ENCODE measurements around the gene SORL1.
"Not testable (repeated sequence)": the region's sequence is repeated elsewhere in the genome, so short reads cannot be mapped to it uniquely, and the experiment has no call there.

SORL1 gene

DNA sequence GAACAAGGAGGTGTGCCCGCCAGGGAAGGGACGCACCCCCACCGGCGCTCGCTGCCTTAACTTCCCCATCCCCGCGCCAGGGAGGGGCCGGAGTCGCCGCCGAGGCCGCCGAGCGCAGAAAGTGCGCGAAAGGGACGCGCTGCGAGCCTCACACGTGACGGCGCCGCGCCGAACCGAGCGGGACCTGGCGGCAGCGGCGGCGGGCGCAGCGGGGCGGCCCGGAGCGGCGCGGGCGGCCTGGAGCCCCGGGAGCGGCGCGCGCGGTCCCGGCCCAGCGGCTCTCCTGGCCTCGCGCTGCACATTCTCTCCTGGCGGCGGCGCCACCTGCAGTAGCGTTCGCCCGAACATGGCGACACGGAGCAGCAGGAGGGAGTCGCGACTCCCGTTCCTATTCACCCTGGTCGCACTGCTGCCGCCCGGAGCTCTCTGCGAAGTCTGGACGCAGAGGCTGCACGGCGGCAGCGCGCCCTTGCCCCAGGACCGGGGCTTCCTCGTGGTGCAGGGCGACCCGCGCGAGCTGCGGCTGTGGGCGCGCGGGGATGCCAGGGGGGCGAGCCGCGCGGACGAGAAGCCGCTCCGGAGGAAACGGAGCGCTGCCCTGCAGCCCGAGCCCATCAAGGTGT is at the start of gene SORL1:
Gene SORL1, plus strand, starts transcription at position 329 of the 623 bp plus-strand sequence. Its CDS starts 18 bp downstream, at position 347.
- peak in 1 of 2 donors; percentile 53 for DNase-seq (ENCODE audit: low read depth in 2 of 2)

- DNase-seq (ENCODE audit: low read depth in 2 of 2): no peak
Observed at GRCh38 chr11:121405646-121406045, 46.5 kb upstream of the SORL1 start.

GRCh38 chr11:121406291-121406690 is 45.8 kb upstream of the SORL1 start:
- DNase-seq (ENCODE audit: low read depth in 2 of 2): no peak

- no peak for DNase-seq (ENCODE audit: low read depth in 2 of 2)
Observed at GRCh38 chr11:121408830-121409229, 43.3 kb upstream of the SORL1 start.

- DNase-seq (ENCODE audit: low read depth in 2 of 2): not testable (repeated sequence)
Observed at GRCh38 chr11:121410041-121410440, 42.1 kb upstream of the SORL1 start.

DNA sequence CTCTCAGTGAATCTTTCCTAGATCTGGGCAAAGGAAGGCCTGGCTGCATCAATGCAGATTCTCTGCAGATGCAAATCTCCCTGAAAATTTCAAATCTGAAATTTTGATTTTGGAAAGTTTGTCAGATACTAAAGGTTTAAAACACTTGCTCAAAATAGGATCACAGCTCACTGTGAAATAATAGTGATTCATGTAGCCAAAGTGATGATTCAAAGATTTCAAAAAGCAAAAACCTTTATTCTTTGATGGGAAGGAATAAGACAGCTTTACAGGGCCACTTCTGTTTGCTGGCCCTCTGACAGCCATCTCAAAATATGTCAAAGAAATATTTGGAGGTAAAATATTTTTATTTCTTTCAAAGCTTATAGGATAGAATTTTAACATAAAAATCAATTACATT is 40.8 kb upstream of the SORL1 start:
- not testable (repeated sequence) for DNase-seq (ENCODE audit: low read depth in 2 of 2)

- DNase-seq (ENCODE audit: low read depth in 2 of 2): no peak
Observed at GRCh38 chr11:121412000-121412587, 40.0 kb upstream of the SORL1 start.

DNA sequence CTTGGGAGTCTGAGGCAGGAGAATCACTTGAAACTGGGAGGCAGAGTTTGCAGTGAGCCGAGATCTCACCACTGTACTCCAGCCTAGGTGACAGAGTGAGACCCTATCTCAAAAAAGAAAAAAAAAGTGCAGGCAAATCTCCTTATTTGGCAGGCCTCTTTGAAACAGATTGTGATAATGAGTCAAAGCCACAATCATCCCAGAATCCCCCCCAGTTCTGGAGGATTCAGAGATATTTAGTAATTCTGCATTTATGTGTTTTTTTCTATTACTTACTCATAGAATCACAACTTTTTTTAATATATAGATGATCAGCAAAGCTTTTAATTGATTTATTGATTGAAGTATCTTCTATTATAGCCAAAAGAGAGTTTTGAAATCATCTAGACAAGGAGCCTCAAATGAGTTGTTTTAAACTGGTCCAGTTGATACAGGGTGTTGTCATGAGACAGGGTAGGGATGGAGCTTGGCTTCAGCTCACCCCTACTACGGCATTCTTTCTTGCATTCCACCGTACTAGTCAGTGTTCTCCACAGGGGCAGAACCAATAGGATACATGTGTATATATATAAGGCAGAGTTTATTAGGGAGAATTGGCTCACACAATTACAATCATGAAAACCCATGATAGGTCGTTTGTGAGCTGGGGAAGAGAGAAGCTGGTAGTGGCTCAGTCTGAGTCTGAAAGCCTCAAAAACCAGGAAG is 39.3 kb upstream of the SORL1 start:
- no peak for DNase-seq (ENCODE audit: low read depth in 2 of 2)

DNA sequence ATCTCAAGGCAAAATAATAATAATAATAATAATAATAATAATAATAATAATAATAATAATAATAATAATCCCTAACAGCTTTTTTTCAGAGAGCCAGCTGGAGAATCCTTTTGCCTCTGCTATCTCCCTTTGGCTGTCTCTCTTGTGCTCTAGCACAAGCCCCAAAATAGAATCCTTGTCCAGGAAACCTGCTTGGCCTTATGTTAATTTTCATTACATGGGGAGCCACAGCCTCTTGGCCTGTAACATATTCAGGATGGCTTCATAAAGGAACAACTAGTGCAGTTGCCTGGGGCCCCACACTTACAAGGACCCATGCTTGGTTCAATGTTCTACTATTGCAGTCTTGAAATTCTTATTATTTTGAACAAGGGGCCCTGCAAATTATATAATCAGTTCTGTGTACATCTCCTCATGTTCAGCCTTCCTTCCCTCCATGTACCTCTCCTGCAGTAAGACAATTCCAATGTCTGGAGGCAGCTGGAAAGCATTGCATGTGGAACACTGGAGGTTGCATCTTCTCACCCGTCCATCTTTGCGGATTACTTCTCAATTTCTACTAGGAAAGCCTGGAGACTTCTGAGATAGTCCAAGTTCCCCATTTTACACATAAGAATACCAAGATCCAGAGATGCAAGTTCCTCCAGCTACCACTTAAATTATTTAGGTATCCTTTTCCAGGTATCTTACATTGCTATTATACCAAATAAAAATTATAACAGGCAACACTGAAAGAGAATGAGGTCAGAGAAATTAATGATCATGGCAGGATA is 37.8 kb upstream of the SORL1 start:
- no peak for DNase-seq (ENCODE audit: low read depth in 2 of 2)

DNA sequence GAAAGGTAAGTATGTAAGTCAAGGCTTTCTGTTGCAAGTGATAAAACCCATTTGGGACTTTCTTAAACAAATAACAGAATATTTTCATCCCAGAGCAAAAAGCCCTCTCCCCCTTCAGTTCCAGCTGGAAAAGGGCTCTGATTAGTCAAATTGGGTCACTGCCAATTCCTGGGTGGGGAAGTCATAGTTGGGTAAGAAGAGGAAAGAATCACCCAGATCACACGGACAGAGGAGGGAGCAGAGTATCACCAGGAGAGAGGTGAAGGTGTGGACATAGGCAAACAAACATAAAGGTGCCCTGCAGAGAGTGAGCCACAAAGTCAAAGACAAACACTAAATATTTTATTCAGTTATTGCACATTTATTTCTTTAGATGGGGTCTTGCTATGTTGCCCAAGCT is 36.3 kb upstream of the SORL1 start:
- no peak for DNase-seq (ENCODE audit: low read depth in 2 of 2)

- no peak for DNase-seq (ENCODE audit: low read depth in 2 of 2)
Observed at GRCh38 chr11:121417055-121417551, 35.0 kb upstream of the SORL1 start.

DNA sequence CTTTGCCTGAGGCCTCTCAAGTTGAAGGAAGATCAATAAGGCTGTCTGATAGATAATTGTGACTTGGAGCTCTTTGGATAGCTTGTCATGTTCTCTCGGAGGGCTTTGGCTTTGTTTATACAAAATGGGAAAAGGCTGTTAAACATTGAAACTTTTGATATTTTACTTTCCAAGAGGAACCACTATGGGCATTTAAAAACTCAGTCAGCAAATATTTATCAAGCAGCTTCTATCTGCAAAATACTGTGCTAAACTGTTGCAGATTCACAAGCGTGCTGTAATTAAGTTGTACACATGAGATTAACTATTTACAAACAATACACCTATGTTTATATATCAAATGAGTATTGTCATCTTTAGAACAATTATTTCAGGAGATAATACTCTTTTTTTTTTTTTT is 34.5 kb upstream of the SORL1 start:
- DNase-seq (ENCODE audit: low read depth in 2 of 2): no peak

- no peak for DNase-seq (ENCODE audit: low read depth in 2 of 2)
Observed at GRCh38 chr11:121418625-121419114, 33.4 kb upstream of the SORL1 start.

- no peak for DNase-seq (ENCODE audit: low read depth in 2 of 2)
Observed at GRCh38 chr11:121419836-121420235, 32.3 kb upstream of the SORL1 start.

DNA sequence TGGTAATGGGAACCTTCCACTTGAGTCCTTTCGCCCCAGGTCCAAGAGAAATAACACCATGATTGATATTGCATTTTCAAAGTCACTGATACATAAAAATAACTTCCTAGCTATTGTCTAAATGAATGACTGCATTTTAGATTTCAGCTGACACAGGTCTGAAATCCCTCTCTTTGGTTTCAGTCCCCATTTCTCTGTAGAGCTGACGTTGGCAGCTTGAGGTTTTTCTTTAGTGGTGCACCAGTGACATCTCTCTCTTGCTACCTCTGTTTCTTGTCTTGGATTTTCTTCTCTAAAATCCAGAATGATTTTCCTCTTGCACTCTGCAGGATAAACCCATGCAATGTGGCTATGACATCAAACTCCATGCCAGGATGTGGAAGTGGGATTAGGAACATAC is 31.7 kb upstream of the SORL1 start:
- DNase-seq (ENCODE audit: low read depth in 2 of 2): no peak

DNA sequence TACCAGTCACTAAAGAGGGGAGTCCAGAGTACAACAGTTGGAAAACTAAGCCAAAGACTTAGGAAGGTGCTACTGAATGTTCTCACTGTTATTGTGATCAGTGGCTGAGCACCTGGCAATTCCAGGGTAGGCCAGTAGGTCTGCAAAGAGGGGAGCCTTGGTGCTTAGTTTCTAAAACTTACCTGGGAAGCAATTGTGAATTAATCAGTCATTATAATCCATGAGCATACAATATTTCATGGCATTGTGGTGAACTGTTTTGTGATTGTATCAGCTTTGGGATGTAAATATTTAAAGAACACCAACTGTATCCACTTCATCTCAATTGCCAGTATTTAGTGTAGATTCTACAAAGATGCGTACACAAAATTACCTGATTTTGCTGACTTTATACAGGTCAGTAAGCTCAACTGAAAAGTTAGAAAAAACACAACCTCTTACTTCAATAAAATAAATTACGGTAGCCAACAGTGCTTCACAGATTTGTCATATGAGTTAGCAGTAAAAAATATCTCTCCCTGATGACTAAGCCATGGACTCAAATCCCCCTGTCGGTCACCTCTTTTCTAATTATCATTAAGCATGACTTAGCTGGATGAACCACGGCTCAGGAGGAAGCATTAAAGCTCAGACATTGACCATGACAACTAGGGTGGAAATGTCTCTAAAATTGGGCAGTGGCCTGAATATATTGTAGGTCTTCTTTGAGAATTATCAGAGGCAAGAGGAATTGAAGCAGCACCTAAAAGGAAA is 30.8 kb upstream of the SORL1 start:
- DNase-seq (ENCODE audit: low read depth in 2 of 2): no peak

DNA sequence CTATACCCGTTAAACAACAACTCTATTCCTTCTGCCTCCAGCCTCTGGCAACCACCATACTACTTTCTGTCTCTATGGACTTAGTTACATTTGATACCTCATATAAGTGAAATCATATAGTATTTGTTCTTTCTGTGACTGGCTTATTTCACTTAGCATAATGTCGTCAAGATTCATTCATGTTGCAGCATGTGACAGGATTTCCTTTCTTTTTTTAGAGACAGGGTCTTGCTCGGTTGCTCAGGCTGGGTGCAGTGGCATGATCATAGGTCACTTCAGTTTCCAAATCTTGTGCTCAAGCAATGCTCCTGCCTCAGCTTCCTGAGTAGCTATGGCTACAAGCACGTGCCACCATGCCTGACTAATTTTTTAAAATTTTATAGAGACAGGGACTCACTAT is 29.4 kb upstream of the SORL1 start:
- DNase-seq (ENCODE audit: low read depth in 2 of 2): no peak

DNA sequence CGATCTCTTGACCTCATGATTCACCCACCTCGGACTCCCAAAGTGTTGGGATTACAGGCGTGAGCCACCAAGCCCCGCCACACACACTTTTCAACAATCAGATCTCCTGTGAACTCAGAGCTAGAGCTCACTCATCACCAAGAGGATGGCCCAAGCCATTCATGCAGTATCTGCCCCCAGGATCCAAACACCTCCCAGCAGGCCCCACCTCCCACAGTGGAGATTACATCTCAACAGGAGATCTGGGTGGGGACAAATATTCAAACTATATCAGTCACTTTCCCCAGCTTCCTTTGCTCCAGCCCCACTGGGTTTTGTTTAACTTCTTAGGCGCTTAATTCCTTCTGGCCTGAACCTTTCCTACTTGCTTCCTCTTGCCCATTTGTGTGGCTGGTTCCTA is 26.3 kb upstream of the SORL1 start:
- DNase-seq (ENCODE audit: low read depth in 2 of 2): no peak

- peak in 1 of 2 donors; percentile 31 for DNase-seq (ENCODE audit: low read depth in 2 of 2)
Observed at GRCh38 chr11:121426476-121427399, 25.4 kb upstream of the SORL1 start.

DNA sequence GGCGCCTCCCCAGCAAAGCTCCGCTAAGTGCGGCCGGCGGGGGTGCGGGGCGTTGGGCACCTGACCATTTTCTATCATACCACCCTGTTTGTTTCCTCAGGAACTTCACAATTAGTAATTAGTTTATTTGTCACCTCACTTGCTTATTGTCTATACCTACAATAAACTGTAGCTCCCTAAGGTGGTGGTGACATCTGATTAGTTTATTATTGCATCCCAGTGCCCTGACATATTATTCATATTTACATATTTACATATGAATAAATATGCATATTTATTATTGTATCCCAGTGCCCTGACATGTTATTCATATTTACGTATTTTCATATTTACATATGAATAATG is 24.7 kb upstream of the SORL1 start:
- no peak for DNase-seq (ENCODE audit: low read depth in 2 of 2)
